Heart left ventricle (tissue), 13 donors: ENCODE data around the gene NIT2.

Experiments
- CTCF ChIP-seq, 12 donors: fragments of 200-600 bp; sonication (generic) in 4 of 12; IDR thresholded peaks; one replicate each; pipeline versions ENCODE4 v1.5.0 to v1.8.0; 2018 to 2022; ENCODE audit warnings: antibody characterized with exemption in 12 of 12, mild to moderate bottlenecking in 5 of 12
- POLR2A ChIP-seq, 2 donors: fragments of 450-650 bp; IDR thresholded peaks; one replicate each; pipeline ENCODE4 v1.6.1; 2017; ENCODE audit warnings: antibody characterized with exemption in 2 of 2, mild to moderate bottlenecking in 2 of 2, moderate library complexity in 2 of 2
- donor health status: ischemic (EF 13 %, LVEDD 7.1; RV severe dilation, severe dysfunction).
- donor health status: DM: no; HTN: yes; CAD: no.
- donor health status: DM: no; HTN: no; CAD: no.
- donor health status: ischemic (EF 25% LVEDD 6.9; RV normal size, moderate dysfunction).
- donor health status: ischemic (EF 25% LVEDD 5.7; RV mildly dilated, moderate dysfunction).
- donor health status: ischemic (EF 35%, LVEDD 5.7; RV mildly dilated, moderate dysfunction).
- donor health status: nonischemic (EF 11% LVEDD 7.7; RV severe dilation, severe dysfunction).
- donor health status: DM: yes; HTN: yes; CAD: no.
- donor health status: PGD.
- donor health status: ischemic (EF 29% LVEDD 5.4; RV normal size, mild dysfunction).
- donor health status: nonischemic (EF 23%, LVEDD 6.1; RV moderate dilation, normal function).

- no peak for TF ChIP-seq CTCF (IDR thresholded peaks at IDR 0.05)
- TF ChIP-seq POLR2A (IDR thresholded peaks at IDR 0.05) = no peak
These were observed 2.9 kb upstream of the NIT2 start for GRCh38 chr3:100331660-100332059.
